ENCODE measurements around the gene CFAP57. TPM values are rescaled to one million over a fixed set of nuclear protein-coding genes. Genes with fewer than 3 reads are reported as not detected.

The CFAP57 gene
- total RNA-seq, 2 donors from 2014 or later = 0.36 to 0.76 TPM

DNA sequence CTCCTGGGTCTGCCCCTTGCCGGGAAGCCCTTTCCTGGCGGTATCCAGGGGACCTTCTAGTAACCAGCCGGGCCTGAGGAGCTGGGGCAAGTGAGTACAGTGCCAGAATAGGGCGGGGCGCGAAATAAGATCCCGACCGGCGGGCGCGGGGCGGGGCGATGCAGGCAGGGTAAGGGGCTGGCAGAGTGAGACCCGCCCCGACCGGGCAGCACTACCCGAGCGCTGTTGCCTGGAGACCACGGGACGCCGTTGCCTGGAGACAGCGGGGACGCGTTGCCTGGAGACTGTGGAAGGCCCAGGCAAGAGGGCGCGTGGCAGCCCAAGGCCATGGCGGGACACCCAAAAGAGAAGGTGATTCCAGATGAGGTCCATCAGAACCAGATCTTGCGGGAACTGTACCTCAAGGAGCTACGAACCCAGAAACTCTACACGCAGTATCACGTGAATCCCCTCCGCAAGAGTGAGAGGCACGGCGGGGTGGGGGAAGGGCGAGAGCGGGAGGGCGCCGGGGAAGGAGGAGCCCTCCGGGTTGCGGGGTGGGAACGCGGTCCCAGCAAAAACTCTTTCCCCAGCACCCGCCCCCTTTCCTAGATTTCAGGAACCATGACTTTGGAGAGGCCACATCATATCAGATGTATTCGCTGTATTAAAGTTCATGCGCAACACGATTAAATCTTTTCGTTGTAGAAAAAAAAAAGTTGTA is 24.4 kb upstream of the CFAP57 start:
- Mint-ChIP-seq H3K9me3 (no peaks in the 10 kb centered on the region), H3K4me3 (peak overlapping the region; percentile 32 to 71), H3K27ac (no peak overlapping the region), H3K36me3 (ENCODE audit: insufficient read depth in 2 of 2) (no peaks in the 10 kb centered on the region), H3K4me1 (ENCODE audit: low read depth) (peaks cover 7% of the 10 kb centered on the region), H3K27me3 (ENCODE audit: low read depth) (peaks cover 73% of the 10 kb centered on the region)
- ATAC-seq (replicated peaks in 1 of 2) = peak; percentile 83 to 90
- DNase-seq = peak; percentile 47 to 64

- Mint-ChIP-seq H3K36me3 (ENCODE audit: insufficient read depth in 2 of 2) (no peaks in the 10 kb centered on the region), H3K4me1 (ENCODE audit: low read depth) (peaks cover 7% of the 10 kb centered on the region), H3K27ac (no peak overlapping the region), H3K4me3 (no peak overlapping the region), H3K27me3 (ENCODE audit: low read depth) (peaks cover 54% of the 10 kb centered on the region), H3K9me3 (no peaks in the 10 kb centered on the region)
- ATAC-seq (replicated peaks in 1 of 2) (no peak), DNase-seq (no peak)
Observed at GRCh38 chr1:43149889-43150288, 22.2 kb upstream of the CFAP57 start.

DNA sequence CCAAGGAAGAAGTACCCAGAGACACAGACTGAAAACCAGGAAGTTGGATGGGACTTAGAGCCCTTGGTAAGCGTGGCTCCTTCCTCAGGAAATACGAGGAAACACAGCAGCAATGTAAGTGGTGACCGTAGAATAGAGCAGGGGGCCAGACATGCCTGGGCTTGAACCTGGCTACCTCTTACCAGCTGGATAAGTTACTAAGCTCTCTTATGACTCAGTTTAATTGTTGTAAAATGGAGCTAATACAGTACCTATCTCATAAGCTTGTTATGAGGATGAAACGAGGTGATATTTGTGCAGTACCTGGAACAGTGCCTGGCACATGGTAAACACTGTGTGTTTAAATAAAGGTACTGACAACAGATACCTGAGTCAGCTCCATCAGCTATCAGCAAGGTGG is 19.3 kb upstream of the CFAP57 start:
- peaks cover 7% of the 10 kb centered on the region for H3K4me1 Mint-ChIP-seq (ENCODE audit: low read depth)
- DNase-seq (no peak), ATAC-seq (replicated peaks in 1 of 2) (no peak)
- no peaks in the 10 kb centered on the region for H3K9me3 Mint-ChIP-seq
- no peaks in the 10 kb centered on the region for H3K36me3 Mint-ChIP-seq (ENCODE audit: insufficient read depth in 2 of 2)
- no peak overlapping the region for H3K4me3 Mint-ChIP-seq
- H3K27ac Mint-ChIP-seq = no peak overlapping the region
- peaks cover 27% of the 10 kb centered on the region for H3K27me3 Mint-ChIP-seq (ENCODE audit: low read depth)

- no peak for ATAC-seq (replicated peaks in 1 of 2)
- Mint-ChIP-seq H3K27ac (no peak overlapping the region), H3K4me3 (no peak overlapping the region)
Observed at GRCh38 chr1:43153443-43153842, 18.7 kb upstream of the CFAP57 start.

GRCh38 chr1:43156026-43156425 is 16.1 kb upstream of the CFAP57 start:
- Mint-ChIP-seq H3K9me3 (no peaks in the 10 kb centered on the region), H3K4me1 (ENCODE audit: low read depth) (no peaks in the 10 kb centered on the region), H3K36me3 (ENCODE audit: insufficient read depth in 2 of 2) (no peaks in the 10 kb centered on the region), H3K27ac (no peak overlapping the region), H3K27me3 (ENCODE audit: low read depth) (peaks cover 7% of the 10 kb centered on the region), H3K4me3 (no peak overlapping the region)
- DNase-seq = no peak
- no peak for ATAC-seq (replicated peaks in 1 of 2)

More at GRCh38 chr1:43153443-43153842, 18.7 kb upstream of the CFAP57 start:
- Mint-ChIP-seq H3K36me3 (ENCODE audit: insufficient read depth in 2 of 2) (no peaks in the 10 kb centered on the region), H3K9me3 (no peaks in the 10 kb centered on the region), H3K4me1 (ENCODE audit: low read depth) (peaks cover 5% of the 10 kb centered on the region), H3K27me3 (ENCODE audit: low read depth) (peaks cover 25% of the 10 kb centered on the region)
- no peak for DNase-seq

DNA sequence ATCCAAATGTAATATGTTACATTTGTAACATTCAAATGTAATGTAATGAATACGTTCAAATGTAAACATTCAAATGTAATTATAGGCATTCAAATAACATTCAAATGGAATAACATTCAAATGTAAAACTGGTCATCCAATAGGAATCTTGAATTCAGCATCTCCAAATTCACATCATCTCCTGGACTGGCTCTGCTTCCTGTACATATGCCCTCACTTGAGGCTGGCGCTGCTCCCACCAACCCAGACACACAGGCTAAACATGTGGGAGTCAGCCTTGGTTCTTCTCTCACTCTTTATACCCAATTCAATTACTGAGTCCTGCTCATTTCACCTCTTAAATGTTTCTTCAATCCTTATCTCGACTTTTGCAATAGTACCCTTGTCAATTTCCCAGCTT is 7.0 kb upstream of the CFAP57 start:
- Mint-ChIP-seq H3K27ac (peak overlapping the region; percentile 61), H3K9me3 (no peaks in the 10 kb centered on the region), H3K36me3 (ENCODE audit: insufficient read depth in 2 of 2) (peaks cover 5 to 31% of the 10 kb centered on the region in 2 donors), H3K4me1 (ENCODE audit: low read depth) (peaks cover 8% of the 10 kb centered on the region), H3K4me3 (no peak overlapping the region), H3K27me3 (ENCODE audit: low read depth) (no peaks in the 10 kb centered on the region)
- DNase-seq = no peak
- ATAC-seq (replicated peaks in 1 of 2) = no peak

GRCh38 chr1:43165765-43166164 is 6.4 kb upstream of the CFAP57 start:
- no peak overlapping the region for H3K4me3 Mint-ChIP-seq
- H3K27ac Mint-ChIP-seq = peak overlapping the region; percentile 61
- H3K4me1 Mint-ChIP-seq (ENCODE audit: low read depth) = peaks cover 14% of the 10 kb centered on the region
- no peak for ATAC-seq (replicated peaks in 1 of 2)
- no peaks in the 10 kb centered on the region for H3K9me3 Mint-ChIP-seq
- no peak for DNase-seq
- H3K36me3 Mint-ChIP-seq (ENCODE audit: insufficient read depth in 2 of 2) = peaks cover 5 to 31% of the 10 kb centered on the region in 2 donors
- no peaks in the 10 kb centered on the region for H3K27me3 Mint-ChIP-seq (ENCODE audit: low read depth)

- H3K27me3 Mint-ChIP-seq (ENCODE audit: low read depth) = peaks cover 20% of the 10 kb centered on the region
- peak overlapping the region; percentile 95 to 99 for H3K4me3 Mint-ChIP-seq
- DNase-seq (no peak), ATAC-seq (replicated peaks in 1 of 2) (no peak)
- peaks cover 0 to 25% of the 10 kb centered on the region in 2 donors for H3K36me3 Mint-ChIP-seq (ENCODE audit: insufficient read depth in 2 of 2)
- H3K9me3 Mint-ChIP-seq = no peaks in the 10 kb centered on the region
- H3K4me1 Mint-ChIP-seq (ENCODE audit: low read depth) = peaks cover 28% of the 10 kb centered on the region
- peak overlapping the region; percentile 93 for H3K27ac Mint-ChIP-seq
Observed at GRCh38 chr1:43171312-43171875, 736 bp upstream of the CFAP57 start.

- Mint-ChIP-seq H3K27ac (no peak overlapping the region), H3K4me3 (peak overlapping the region; percentile 95 to 99), H3K4me1 (ENCODE audit: low read depth) (peaks cover 28% of the 10 kb centered on the region), H3K36me3 (ENCODE audit: insufficient read depth in 2 of 2) (peaks cover 0 to 16% of the 10 kb centered on the region in 2 donors), H3K9me3 (no peaks in the 10 kb centered on the region), H3K27me3 (ENCODE audit: low read depth) (peaks cover 31% of the 10 kb centered on the region)
- DNase-seq (peak; percentile 84), ATAC-seq (replicated peaks in 1 of 2) (peak; percentile 85 to 88)
Observed at GRCh38 chr1:43172527-43172972, 420 bp downstream of the CFAP57 start.

- peaks cover 0 to 6% of the 10 kb centered on the region in 2 donors for H3K36me3 Mint-ChIP-seq (ENCODE audit: insufficient read depth in 2 of 2)
- H3K9me3 Mint-ChIP-seq = no peaks in the 10 kb centered on the region
- H3K27ac Mint-ChIP-seq = no peak overlapping the region
- no peak overlapping the region for H3K4me3 Mint-ChIP-seq
- no peak for ATAC-seq (replicated peaks in 1 of 2)
- peaks cover 37% of the 10 kb centered on the region for H3K27me3 Mint-ChIP-seq (ENCODE audit: low read depth)
- peaks cover 23% of the 10 kb centered on the region for H3K4me1 Mint-ChIP-seq (ENCODE audit: low read depth)
- DNase-seq = no peak
Observed at GRCh38 chr1:43174873-43175272, 2.7 kb downstream of the CFAP57 start.

DNA sequence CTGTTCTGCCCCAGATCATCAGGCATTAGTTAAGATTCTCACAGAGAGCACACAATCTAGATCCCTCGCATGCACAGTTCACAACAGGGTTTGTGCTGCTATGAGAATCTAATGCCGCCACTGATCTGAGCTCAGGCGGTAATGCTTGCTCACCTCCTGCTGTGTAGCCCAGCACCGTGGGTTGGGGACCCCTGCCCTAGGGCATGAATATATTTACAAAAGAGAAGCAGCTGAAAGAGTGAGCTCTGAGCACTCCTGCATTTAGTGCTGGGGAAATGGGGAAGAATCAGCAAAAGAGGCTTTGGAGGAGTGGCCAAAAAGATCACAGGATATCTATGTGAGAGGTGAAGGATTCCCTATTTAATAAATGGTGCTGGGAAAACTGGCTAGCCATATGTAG is 5.6 kb downstream of the CFAP57 start:
- no peaks in the 10 kb centered on the region for H3K4me1 Mint-ChIP-seq (ENCODE audit: low read depth)
- no peak overlapping the region for H3K4me3 Mint-ChIP-seq
- no peaks in the 10 kb centered on the region for H3K9me3 Mint-ChIP-seq
- no peak for DNase-seq
- H3K27me3 Mint-ChIP-seq (ENCODE audit: low read depth) = peaks cover 37% of the 10 kb centered on the region
- no peaks in the 10 kb centered on the region for H3K36me3 Mint-ChIP-seq (ENCODE audit: insufficient read depth in 2 of 2)
- no peak for ATAC-seq (replicated peaks in 1 of 2)
- H3K27ac Mint-ChIP-seq = no peak overlapping the region

GRCh38 chr1:43184388-43184787 is 12.3 kb downstream of the CFAP57 start:
- Mint-ChIP-seq H3K4me1 (ENCODE audit: low read depth) (no peaks in the 10 kb centered on the region), H3K27ac (no peak overlapping the region), H3K9me3 (peaks cover 0 to 2% of the 10 kb centered on the region in 2 donors), H3K27me3 (ENCODE audit: low read depth) (no peaks in the 10 kb centered on the region), H3K4me3 (no peak overlapping the region), H3K36me3 (ENCODE audit: insufficient read depth in 2 of 2) (peaks cover 0 to 2% of the 10 kb centered on the region in 2 donors)
- ATAC-seq (replicated peaks in 1 of 2) (no peak), DNase-seq (no peak)

- Mint-ChIP-seq H3K4me1 (ENCODE audit: low read depth) (no peaks in the 10 kb centered on the region), H3K27ac (no peak overlapping the region), H3K27me3 (ENCODE audit: low read depth) (no peaks in the 10 kb centered on the region), H3K36me3 (ENCODE audit: insufficient read depth in 2 of 2) (peaks cover 0 to 2% of the 10 kb centered on the region in 2 donors), H3K9me3 (peaks cover 2 to 5% of the 10 kb centered on the region in 2 donors), H3K4me3 (no peak overlapping the region)
- DNase-seq (no peak), ATAC-seq (replicated peaks in 1 of 2) (no peak)
Observed at GRCh38 chr1:43184995-43185394, 12.9 kb downstream of the CFAP57 start.
